ENCODE results near the gene EXOC3.
"Not testable (repeated sequence)": the region's sequence is repeated elsewhere in the genome, so short reads cannot be mapped to it uniquely, and the experiment has no call there.

Gene EXOC3

DNA sequence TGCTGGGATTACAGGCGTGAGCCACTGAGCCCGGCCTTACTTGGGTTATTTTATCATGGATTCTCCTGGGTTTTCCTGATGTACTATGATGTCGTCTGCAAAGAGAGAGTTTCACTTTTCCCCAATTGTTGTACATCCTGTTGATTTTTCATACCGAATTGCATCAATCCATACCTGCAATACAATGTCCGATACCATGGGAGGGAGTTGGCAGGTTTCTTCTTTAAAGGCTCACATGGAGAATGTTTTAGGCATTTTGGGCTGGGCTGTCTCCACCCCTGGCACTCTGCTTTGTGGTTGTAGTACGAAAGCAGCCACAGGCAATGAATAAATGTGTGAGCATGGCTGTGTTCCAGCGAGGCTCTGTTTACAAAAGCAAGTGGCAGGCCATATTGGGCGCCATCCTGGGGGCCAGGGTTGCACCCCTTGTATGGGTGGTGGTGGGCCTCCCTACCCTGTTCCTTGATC lies 35.1 kb upstream of the EXOC3 start:
- no peak for DNase-seq

DNA sequence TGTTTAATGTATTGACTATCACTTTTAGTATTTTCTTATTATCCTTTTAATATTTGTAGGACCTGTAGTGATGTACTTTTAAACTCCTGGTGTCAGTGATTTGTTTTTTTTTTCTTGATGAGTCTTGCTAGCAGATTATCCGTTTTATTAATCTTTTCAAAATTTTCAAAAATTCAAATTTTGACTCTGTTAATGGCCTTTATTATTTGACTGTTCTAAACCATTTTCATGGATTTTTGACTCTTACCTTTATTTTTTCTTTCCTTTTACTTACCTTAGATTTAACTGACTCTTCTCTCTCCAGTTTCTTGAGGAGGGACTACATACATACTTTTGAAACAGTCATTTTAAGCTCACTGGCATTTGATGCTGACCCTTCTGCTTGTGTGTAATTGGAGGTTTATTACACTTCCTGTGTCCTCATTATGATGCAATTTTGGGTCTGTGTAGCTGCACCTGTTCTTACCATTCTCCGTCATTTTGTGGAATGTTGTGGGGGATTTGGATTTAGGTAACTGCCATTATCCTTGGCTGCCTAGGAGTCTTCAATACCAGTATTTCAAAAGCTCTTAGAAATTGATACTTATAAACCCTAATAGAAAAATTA lies 32.0 kb upstream of the EXOC3 start:
- no peak for DNase-seq

DNA sequence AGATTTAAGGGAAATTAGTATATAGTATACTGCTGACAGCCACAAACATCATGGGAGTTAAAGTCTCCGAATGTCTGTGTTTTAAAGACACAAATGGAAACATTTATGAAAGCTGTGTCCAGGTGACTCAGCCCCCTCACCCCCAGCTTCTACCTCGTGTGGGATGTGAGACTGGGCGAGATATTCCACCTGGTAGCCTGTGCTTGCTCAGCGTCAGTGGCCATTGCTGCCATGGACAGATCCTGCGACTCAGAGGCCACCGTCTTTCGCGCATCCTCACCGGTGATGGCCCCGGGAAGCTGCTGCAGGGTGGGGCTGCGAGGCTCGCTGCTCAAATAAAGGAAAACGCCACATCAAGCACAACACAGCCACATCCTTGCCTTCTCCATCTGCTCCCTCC lies 31.2 kb upstream of the EXOC3 start:
- DNase-seq, result no peak

DNA sequence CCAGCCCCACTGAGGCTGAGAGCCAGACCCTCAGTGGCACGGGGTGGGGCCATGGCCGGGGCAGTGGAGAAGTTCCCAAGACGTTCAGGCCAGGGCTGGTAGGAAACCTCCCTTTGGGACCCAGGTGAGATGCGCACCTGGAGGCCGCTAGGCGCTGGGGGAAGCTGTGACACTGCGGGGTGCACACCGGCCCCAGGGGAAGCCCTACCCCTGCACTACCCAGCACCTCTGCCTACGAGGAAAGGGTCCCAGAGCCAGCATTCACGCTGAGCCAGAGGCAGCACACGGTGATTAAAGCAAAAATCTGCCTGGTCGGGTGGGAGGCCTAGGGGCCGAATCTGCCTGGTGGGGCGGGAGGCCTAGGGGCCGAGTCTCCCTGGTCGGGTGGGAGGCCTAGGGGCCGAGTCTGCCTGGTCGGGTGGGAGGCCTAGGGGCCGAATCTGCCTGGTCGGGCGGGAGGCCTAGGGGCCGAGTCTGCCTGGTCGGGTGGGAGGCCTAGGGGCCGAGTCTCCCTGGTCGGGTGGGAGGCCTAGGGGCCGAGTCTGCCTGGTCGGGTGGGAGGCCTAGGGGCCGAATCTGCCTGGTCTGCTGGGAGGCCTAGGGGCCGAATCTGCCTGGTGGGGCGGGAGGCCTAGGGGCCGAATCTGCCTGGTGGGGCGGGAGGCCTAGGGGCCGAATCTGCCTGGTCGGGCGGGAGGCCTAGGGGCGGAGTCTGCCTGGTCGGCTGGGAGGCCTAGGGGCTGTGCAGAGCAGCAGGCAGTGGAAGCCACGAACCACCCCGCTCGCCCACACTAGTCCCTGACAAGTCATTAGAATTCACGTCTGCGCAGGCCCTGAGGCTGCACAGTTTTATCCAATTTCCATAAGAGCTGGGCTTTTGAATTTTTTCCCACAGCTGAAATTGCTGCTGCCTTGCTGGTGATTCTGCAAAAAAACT lies 27.7 kb upstream of the EXOC3 start:
- not testable (repeated sequence) for DNase-seq

DNA sequence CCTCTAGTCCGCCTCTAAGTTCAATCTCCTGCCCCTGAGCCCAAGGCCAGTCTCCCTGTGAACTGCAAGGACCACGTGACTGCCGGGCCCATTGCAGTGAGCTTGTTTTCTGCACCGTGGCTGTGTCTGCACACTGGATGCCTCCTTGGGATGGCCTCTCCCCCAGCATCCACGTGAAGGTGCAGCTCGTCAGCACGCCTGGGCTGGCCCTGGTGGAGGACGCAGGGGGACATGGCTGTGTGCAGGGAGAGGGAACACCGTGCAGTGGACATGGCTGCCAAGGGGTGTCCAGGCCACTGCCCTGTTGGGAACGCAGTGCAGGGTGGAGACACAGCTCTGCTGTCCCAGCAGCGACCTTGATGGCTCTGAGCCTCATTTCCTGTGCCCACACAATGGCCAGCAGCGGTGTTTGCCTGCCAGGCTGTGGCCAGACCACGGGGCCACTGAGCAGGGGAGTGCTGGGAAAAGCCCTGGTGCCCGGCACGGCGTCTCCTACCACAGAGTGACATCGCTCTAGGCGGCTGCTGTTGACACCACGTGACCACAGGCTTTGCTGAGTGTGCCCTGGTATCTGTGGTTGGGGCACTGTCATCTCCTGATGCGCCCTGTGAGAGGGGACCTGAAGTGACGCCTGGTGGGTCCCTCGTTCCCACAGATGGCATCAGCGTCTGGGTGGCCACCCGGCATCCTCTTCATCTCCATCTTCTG lies 26.9 kb upstream of the EXOC3 start:
- no peak for DNase-seq

DNA sequence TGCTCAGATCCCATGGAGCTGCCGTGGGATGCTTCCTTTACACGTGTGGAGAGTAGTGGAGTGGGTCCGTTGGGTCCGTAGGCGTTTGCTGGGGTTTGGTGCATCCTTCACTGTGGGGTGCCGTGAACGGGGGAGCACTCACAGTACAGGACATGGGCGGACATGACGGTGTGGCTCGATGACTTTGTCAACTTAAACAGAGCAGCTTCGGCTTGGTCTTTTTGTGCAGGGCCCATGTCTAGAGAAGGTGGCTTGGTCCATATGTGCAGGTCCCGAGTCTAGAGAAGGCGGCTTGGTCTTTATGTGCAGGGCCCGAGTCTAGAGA lies 26.4 kb upstream of the EXOC3 start:
- DNase-seq, result no peak

DNA sequence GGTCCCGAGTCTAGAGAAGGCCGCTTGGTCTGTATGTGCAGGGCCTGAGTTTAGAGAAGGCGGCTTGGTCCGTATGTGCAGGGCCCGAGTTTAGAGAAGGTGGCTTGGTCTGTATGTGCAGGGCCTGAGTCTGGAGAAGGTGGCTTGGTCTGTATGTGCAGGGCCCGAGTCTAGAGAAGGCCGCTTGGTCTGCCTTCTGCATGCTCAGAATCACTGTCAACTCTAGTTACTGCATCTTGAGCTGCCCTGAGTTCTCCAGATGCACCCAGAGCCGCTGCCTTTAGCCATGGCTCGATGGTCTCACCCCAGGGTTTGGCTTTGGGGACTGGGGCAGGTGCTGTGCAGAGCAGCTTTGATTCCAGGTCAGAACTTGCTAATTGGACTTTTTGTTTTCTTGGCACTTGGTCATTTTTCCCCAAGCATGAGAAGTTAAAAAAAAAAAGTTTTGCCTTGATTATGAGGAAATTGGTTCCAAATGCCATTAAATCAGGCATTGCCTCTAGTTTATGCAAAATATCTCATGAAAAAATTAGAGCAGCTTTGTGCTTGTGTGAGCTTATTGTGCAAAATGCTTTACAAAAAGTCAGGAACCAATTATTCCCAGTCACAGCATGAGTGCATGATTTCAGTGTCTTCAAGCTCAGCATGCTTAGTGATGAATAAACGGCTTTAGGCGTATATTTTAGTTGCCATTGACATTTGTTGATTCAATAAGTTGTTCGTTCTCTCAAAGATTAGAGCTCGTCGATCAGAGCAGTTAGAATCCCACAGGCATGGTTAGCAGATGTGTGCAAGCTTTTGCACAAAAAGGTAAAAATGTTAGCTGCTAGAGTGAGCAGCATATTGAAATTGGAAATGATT lies 25.4 kb upstream of the EXOC3 start:
- no peak for DNase-seq

DNA sequence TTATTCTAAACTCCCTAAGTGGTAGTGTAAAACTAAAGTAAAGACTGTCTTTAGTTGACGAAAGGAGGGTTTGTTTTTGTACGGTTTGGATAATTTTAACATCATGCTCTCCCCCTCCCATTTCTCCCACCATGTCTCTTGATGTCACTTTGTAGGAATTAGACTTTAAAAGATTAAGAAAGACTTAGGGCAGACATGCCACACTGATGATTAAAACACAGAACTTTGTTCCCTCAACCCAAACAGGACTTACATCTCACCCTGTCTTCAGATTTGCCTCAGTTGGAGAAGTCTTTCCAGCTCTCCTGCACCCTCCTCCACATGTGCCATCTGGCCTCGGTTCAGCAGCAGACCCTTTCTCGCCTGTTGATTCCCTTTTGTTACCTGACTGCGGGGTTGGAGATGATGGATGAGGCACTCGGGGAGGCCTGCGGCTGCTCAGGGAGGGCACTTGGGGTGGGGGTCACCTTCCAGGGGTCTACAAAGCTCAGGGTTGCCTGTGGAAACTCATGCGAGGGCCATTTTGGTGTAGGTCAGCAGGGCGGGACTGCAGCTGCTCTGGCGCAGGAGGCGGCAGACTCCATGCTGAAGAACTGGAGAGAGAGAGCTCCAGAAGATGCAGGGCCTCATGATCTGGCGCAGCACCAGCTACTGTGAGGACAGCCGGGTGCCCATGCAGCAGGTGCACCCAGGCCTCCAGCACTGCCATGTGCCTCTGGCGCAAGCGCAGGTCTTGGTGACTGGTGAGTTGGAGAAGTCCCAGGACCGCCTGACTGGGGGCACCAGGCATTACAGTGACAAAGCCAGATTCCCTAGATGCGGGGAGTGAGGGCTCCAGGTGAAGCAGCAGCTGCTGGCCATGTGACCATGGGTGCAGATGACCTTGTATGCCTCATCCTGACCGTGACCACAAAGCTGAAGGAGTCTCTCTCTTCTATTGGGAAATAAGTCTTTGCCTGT lies 24.5 kb upstream of the EXOC3 start:
- DNase-seq, result no peak

GRCh38 chr5:419970-420369 lies 23.0 kb upstream of the EXOC3 start:
- no peak for DNase-seq

GRCh38 chr5:420632-421286 lies 22.2 kb upstream of the EXOC3 start:
- no peak for DNase-seq

- DNase-seq, result no peak
Measured at GRCh38 chr5:421287-421880, 21.6 kb upstream of the EXOC3 start.

DNA sequence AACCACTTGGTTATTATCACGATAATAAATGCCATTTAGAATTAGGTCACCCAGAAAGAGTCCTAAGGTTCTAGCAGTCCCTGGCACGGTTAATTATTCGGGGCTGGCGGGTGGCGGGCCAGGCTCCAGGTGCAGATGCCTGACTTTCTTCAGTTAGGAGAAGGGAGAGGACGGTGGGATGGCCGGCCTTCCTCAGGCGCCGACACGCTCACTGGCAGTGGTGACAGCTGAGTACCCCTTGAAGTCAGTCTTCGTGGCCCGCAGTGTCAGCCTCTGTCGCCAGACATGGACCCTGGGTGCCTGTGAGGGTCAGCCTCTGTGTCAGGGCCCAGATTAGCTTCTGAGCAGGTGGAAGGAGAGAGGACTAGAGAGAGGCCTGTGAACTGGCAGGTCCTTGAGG lies 21.1 kb upstream of the EXOC3 start:
- DNase-seq, result no peak

DNA sequence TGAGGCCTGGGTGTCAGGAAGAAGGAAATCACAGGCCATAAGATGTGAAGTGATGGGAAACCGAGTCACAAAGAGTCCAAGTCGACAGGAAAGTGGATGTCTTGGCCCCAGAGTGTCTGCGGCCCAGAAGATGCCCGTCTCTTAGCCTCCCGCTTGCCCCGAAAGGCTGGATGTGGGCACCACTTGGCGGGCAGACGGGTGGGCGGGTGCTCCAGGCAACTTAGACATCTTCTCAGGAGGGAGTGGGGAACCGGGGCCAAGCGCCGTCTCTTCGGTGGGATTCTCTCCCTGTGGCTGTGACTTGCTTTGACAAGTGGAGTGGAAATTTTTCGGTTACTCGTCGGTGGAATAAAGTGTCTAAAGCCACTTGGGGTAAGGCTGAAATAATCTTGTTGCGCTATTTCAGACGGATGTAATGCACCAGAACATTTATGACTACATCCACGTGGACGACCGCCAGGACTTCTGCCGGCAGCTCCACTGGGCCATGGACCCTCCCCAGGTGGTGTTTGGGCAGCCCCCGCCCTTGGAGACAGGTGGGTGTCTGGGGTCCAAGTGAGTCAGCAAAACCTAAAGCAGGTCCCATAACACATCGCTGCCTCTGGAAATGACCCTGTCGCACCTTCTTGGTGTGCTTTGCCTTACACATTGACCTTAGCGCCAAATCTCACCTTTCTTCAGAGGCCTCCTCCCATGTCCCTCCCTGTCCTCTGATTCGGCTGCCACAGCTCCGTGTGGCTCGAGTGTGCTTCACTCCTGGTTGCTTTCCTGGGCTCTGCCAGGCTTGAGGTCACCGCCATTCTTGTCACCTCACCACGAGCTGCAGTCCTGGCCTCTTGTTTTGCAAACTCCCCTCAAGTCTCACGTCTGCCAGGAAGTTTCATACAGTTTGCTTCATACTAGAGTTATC lies 20.4 kb upstream of the EXOC3 start:
- DNase-seq, result no peak

DNA sequence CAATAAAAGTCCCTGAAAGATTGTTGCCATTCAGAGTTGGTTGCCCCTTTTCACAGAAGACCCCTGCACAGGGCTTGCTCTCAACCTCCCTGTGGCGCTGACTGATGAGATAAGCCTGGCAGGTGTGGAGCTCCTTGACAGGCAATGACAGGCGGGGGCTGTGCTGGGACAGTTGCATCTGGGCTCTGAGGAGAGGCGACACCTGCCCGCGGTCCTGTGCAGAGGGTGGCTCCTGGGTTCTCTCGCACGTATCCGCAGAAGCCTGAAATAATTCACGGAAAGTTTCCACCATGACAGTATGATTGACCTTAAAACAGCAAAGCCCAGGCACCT lies 19.8 kb upstream of the EXOC3 start:
- no peak for DNase-seq

- DNase-seq, result no peak
Measured at GRCh38 chr5:423626-424261, 19.2 kb upstream of the EXOC3 start.

GRCh38 chr5:424301-425110 lies 18.5 kb upstream of the EXOC3 start:
- DNase-seq, result no peak

GRCh38 chr5:425714-426113 lies 17.3 kb upstream of the EXOC3 start:
- DNase-seq, result no peak

GRCh38 chr5:426392-426976 lies 16.5 kb upstream of the EXOC3 start:
- DNase-seq, result no peak

Measured in SIG-M5 (cell line).